GM18505 (cell line): ENCODE results near the gene SLC15A1.

ENCODE experiments used
- ATAC-seq: cut with Tn5 transposase; IDR thresholded peaks from one replicate; pipeline ENCODE4 v1.9.1; 2021; ENCODE audit not compliant: unreplicated experiment
- POLR2A ChIP-seq: IDR thresholded peaks from 4 replicates; pipeline ENCODE4 v1.6.1; 2011; ENCODE audit warnings: borderline replicate concordance; ENCODE audit not compliant: insufficient read depth, insufficient read length; ENCODE audit errors: extremely low read depth

SLC15A1 gene

GRCh38 chr13:98731038-98731437, 21.4 kb downstream of the SLC15A1 start:
- ATAC-seq: no peak
- no peak for TF ChIP-seq POLR2A

DNA sequence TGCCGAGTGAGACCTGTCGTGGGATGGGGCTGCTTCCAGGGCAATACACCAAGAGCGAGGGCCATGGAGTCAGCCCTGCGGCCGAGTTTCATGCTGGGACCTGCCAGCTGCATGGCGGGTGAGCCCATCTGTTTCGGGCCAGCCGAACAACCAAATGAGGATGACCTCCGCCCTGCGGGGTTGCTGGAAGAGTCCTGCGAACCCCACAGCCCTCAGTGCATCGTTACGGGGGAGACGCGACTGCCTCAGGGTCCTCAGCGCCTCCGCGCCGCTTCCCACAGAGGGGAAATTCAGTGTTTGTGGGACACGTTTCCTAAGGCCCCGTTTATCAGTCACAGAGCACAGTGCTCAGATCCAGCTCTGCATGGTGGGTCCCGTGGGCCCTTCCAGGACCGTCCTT, 22.0 kb downstream of the SLC15A1 start:
- no peak for ATAC-seq
- no peak for TF ChIP-seq POLR2A

GRCh38 chr13:98729658-98730057, 22.8 kb downstream of the SLC15A1 start:
- no peak for ATAC-seq
- no peak for TF ChIP-seq POLR2A

DNA sequence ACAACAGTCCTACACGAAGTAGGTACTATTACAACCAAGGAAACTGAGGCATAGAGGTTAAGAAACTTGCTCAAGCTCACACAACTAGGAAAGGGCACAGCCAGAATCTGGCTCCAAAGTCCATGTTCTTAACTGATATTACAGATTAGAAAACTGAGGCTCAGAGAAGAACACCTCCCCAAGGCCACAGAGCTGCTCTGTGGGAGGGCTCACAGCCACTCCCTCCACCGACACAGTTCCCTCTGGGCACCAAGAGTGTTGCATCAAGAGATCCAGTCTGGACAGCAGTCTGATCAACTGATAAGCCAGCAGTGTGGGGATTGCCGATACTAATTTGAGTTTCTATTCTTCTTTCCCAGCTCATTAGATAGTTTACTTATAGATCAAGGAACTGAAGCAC, 29.5 kb downstream of the SLC15A1 start:
- no peak for TF ChIP-seq POLR2A
- no peak for ATAC-seq

- no peak for TF ChIP-seq POLR2A
- ATAC-seq: no peak
Observed at GRCh38 chr13:98721825-98722510, 30.5 kb downstream of the SLC15A1 start.

DNA sequence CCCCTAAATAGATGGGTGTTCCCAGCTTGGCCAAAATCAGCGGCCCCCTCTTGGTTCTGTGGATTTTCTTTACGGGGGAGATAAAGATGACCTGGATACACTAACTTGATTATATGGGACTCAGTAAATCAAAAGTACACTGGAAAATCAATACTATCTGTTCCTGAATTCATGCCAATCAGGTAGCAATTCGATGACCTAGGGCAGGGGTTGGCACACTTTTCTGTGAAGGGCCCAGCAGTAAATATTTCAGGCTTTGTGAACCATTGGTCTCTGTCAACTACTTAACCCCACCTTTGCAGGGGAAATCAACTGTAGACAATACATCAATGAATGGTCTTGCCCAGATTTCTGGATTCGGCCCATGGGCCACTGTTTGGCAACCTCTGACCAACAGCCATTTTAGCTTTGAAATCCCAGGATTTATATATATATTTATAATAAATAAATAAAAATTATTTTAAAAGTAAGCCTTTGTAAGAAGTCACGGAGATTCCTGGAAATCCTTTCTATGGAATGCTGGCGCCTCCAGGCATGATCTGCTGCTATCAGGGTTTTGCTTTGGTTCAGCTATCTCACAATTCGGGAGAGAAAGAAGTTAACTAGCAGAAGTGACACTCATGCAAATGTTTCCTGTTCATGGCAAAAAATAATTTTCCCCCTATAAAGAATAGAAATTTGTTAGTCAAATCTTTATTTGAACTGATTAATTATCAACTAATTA, 32.8 kb downstream of the SLC15A1 start:
- ATAC-seq: no peak
- TF ChIP-seq POLR2A: no peak

- ATAC-seq: no peak
- no peak for TF ChIP-seq POLR2A
Observed at GRCh38 chr13:98717891-98718290, 34.6 kb downstream of the SLC15A1 start.

- no peak for ATAC-seq
- no peak for TF ChIP-seq POLR2A
Observed at GRCh38 chr13:98717256-98717655, 35.2 kb downstream of the SLC15A1 start.

- no peak for ATAC-seq
- no peak for TF ChIP-seq POLR2A
Observed at GRCh38 chr13:98710521-98710920, 42.0 kb downstream of the SLC15A1 start.

DNA sequence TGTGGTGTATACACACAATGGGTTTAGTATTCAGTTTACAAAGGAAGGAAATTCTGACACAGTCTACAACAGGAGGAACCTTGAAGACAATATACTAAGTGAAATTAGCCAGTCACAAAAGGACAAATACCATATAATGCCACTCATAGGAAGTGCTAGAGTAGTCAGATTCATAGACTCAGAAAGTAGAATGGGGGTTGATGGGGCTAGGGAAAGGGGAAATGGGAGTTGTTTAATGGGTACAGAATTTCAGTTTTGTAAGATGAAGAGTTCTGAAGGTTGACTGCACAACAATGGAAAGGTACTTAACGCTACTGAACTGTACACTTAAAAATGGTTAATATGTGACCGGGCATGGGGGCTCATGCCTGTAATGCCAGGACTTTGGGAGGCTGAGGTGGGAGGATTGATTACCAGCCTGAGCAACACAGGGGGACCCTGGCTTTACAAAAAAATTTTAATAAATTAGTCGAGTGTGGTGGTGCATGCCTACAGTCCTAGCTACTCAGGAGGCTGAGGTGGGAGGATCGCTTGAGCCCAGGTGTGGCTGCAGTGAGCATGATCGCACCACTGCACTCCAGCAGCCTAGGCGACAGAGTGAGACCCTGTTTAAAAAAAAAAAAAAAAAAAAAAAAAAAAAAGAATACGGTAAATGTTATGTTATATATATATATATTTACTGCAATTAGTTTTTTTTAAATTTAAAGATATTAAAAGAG, 45.0 kb downstream of the SLC15A1 start:
- ATAC-seq: peak; percentile 82
- TF ChIP-seq POLR2A: no peak

DNA sequence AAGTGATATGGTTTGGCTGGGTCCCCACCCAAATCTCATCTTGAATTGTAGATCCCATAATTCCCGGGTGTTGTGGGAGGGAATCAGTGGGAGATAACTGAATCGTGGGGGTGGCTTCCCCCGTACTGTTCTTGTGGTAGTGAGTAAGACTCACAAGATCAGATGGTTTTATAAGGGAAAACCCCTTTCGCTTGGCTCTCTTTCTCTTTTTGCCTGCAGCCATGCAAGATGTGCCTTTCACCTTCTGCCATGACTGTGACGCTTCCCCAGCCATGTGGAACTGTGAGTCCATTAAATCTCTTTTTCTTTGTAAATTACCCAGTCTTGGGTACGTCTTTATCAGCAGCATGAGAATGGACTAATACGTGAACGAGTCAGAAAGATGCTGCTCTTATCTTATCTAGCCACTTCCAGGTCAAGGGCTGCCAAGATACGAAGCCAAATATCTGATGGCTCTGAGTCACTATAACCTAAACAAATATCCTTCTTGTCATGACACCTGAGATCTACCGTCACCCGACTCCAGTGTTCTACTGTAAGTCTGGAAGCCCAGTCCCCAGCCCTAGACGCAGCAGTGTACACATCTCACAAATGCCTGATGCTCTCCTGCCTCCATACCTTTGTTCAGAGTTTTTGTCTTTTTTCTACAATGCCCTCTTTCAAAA, 45.9 kb downstream of the SLC15A1 start:
- ATAC-seq: peak; percentile 44
- TF ChIP-seq POLR2A: no peak

GRCh38 chr13:98697791-98698190, 54.7 kb downstream of the SLC15A1 start:
- no peak for ATAC-seq
- TF ChIP-seq POLR2A: no peak

DNA sequence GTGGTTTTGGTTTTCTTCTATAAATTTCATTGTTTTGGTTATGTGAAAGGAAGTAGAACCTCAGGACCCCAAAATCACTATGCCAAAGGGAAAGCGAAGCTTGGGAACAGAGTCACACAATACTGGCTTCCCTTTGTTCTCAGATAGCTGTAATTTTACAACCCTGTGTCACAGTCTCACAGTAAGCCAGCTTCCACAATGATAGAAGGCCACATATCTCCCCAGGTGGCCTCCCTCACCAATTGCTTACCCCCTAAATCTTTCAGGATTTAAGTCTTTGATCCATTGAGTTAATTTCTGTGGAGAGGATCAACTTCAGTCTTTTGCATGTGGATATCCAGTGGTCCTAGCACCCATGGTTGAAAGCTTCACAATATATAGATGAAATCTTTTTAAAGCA, 58.7 kb downstream of the SLC15A1 start:
- no peak for ATAC-seq
- TF ChIP-seq POLR2A: no peak

- no peak for TF ChIP-seq POLR2A
- no peak for ATAC-seq
Observed at GRCh38 chr13:98691360-98691759, 61.1 kb downstream of the SLC15A1 start.

- no peak for ATAC-seq
- no peak for TF ChIP-seq POLR2A
Observed at GRCh38 chr13:98690348-98691022, 62.0 kb downstream of the SLC15A1 start.
